GM20000 (cell line): ENCODE data around the gene NUP93.
"Not testable (repeated sequence)": the region's sequence is repeated elsewhere in the genome, so short reads cannot be mapped to it uniquely, and the experiment has no call there.

Source experiments
- DNase-seq: peaks from one replicate; pipeline ENCODE4 v3.0.0; 2012; ENCODE audit warnings: low spot score
- CTCF ChIP-seq: IDR thresholded peaks from 2 replicates; pipeline ENCODE4 v1.5.1; 2012; ENCODE audit warnings: mild to moderate bottlenecking, control low read depth; ENCODE audit errors: extremely low read depth, missing control alignments

Gene NUP93

DNA sequence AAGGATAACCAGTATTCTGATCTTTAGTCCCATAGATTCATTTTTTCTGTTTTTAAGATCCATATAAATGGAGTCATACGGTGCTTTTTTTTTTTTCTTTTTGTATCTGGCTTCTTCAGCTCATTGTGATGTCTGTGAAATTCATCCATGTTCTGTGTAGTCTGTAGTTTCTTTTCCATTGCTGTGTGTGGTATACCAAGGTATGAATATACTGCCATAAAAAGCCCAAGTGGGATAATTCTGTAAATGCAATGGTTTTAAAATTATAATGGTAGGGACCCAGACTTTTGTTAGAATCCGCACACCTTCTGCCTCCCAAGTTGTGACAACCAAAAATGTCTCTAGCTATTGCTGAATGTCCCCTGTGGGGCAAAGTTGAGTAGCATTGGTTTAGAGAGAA is 7.6 kb downstream of the NUP93 start:
- no peak for TF ChIP-seq CTCF
- no peak for DNase-seq

- TF ChIP-seq CTCF, result no peak
- DNase-seq, result no peak
These were observed 8.3 kb downstream of the NUP93 start for GRCh38 chr16:56738221-56738620.

DNA sequence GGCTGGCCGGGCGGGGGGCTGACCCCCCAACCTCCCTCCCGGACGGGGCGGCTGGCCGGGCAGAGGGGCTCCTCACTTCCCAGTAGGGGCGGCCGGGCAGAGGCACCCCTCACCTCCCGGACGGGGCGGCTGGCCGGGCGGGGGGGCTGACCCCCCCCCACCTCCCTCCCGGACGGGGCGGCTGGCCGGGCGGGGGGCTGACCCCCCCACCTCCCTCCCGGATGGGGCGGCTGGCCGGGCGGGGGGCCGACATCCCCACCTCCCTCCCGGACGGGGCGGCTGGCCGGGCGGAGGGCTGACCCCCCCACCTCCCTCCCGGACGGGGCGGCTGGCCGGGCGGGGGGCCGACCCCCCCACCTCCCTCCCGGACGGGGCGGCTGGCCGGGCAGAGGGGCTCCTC is 9.4 kb downstream of the NUP93 start:
- DNase-seq, result not testable (repeated sequence)

- DNase-seq, result no peak
- no peak for TF ChIP-seq CTCF
These were observed 11.5 kb downstream of the NUP93 start for GRCh38 chr16:56741399-56741798.

DNA sequence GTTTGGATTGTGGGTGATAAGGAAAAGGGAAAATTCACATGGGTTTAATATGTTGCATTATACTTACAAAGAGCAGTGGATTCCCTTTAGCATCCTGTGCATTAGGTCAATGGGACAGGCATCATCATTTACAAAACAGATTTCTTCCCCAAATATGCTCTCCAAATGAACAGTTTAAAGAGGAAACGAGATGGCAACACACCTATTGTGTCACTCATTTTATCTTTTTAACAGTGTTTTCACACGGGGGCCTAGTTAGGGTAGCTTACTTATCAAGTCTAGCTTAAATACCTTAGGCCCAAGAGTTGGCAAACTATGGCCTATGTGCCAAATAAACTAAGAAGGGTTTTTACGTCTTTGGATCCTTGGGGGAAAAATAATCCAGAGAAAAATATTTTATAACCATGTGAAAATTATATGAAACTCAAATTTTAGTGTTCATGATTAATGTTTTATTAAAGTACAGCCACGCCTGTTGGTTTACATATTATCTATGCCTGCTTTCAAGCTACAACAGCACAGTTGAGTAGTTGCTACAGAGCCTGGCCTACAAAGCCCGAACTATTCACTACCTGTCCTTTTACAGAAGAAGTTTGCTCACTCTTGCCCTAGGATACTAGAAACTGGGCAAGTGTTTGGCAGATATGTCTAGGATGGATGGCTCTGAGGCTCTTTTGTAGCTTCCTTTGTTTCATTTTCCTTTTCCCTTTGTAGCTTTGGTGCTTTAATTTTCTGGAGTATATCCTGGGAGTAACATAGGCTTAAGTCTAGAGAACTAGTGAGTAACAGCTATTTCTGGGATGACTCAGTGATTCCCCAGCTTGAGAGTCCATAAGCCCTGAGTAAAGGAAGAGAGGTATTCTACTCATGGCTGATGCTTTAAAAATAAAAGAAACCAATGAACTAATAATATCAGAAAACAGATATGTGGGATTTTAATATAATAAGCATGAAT is 12.4 kb downstream of the NUP93 start:
- DNase-seq, result no peak
- TF ChIP-seq CTCF, result no peak

DNA sequence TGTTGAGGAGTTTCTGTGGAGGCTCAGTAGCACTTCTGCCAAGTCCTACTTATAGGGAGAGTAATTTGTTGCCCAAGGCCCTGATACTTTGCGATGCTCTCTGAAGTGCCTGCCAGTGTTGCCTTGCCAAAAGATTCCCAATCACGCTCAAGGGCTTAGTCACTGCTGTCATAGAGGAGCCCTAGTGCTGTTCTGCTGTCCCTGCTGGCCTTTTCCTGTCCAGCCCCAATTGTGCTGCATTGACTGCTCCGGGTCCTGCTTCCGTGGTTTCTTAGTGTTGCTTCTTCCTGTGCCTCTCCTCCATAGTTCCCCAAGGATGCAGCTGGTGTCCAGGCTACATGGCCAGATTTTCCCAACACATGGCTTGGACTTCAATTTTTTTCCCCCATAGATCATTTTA is 13.9 kb downstream of the NUP93 start:
- TF ChIP-seq CTCF, result no peak
- DNase-seq, result no peak

DNA sequence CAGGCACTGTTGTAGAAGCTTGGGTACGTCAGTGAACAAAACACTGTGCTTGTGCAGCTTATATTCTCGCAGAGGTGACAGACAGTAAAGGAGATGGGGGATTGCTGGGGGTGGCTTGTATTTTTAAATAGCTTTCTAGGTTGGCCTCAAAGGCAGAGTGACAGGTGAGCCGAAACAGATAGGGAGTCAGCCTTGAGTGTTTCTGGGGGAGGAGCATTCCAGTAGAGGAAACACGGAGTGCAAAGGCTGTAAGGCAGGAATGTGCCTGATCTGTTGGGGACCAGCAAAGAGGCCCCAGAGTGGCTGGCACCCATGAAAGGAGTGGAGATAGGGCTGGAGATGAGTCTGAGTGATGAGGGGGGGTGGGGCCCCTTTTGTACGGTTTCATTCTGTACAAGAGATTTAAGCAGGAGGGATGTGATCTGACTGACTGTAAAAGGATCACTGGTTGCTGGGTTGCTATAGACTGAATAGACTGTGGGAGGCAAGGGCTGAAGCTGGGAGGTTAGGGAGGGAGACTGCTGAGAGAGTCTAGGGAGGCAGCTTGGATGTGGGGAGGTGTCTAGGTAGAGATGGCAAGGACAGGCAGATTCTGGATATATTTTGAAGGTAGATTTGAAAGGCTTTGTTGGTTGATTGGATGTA is 15.2 kb downstream of the NUP93 start:
- TF ChIP-seq CTCF, result no peak
- DNase-seq, result no peak

- no peak for TF ChIP-seq CTCF
- DNase-seq, result no peak
These were observed 17.6 kb downstream of the NUP93 start for GRCh38 chr16:56747486-56748045.
